Stimulated activated CD8-positive, alpha-beta memory T cell treated with anti-CD3 and anti-CD28 coated beads, Interleukin-7, amount 100 ng/mL, for 1 hour (primary cell): Measurements from ENCODE around the gene ANO2.
A peak's percentile ranks its signal among the peaks of the same experiment; 100 is the strongest.

ENCODE experiments used
- DNase-seq, 2 donors: peaks; one replicate each; pipeline ENCODE4 v3.0.0-alpha.2; 2020; ENCODE audit warnings: low read depth in 2 of 2

The ANO2 gene

GRCh38 chr12:5778821-5779220, 166.2 kb downstream of the ANO2 start:
- DNase-seq, result no peak

GRCh38 chr12:5777451-5777850, 167.6 kb downstream of the ANO2 start:
- no peak for DNase-seq

GRCh38 chr12:5776091-5776490, 169.0 kb downstream of the ANO2 start:
- no peak for DNase-seq

GRCh38 chr12:5773550-5773949, 171.5 kb downstream of the ANO2 start:
- no peak for DNase-seq

- DNase-seq, result no peak
These were observed 173.3 kb downstream of the ANO2 start for GRCh38 chr12:5771756-5772155.

GRCh38 chr12:5770727-5771126, 174.3 kb downstream of the ANO2 start:
- no peak for DNase-seq

- no peak for DNase-seq
These were observed 176.4 kb downstream of the ANO2 start for GRCh38 chr12:5768581-5769196.

GRCh38 chr12:5768171-5768570, 176.9 kb downstream of the ANO2 start:
- DNase-seq, result no peak

- DNase-seq, result no peak
These were observed 186.7 kb downstream of the ANO2 start for GRCh38 chr12:5758347-5758746.

- DNase-seq, result no peak
These were observed 188.7 kb downstream of the ANO2 start for GRCh38 chr12:5756338-5756842.

- DNase-seq, result no peak
These were observed 197.0 kb downstream of the ANO2 start for GRCh38 chr12:5748027-5748426.

- DNase-seq, result no peak
These were observed 198.1 kb downstream of the ANO2 start for GRCh38 chr12:5746917-5747316.

- DNase-seq, result no peak
These were observed 198.8 kb downstream of the ANO2 start for GRCh38 chr12:5746036-5746908.

GRCh38 chr12:5745251-5745888, 199.7 kb downstream of the ANO2 start:
- peak in 1 of 2 donors; percentile 14 for DNase-seq

- DNase-seq, result no peak
These were observed 202.8 kb downstream of the ANO2 start for GRCh38 chr12:5742258-5742657.

GRCh38 chr12:5739917-5740316, 205.1 kb downstream of the ANO2 start:
- DNase-seq, result no peak

GRCh38 chr12:5737778-5738177, 207.3 kb downstream of the ANO2 start:
- DNase-seq, result no peak

- DNase-seq, result no peak
These were observed 208.5 kb downstream of the ANO2 start for GRCh38 chr12:5736527-5736926.

GRCh38 chr12:5736016-5736415, 209.0 kb downstream of the ANO2 start:
- no peak for DNase-seq

- no peak for DNase-seq
These were observed 211.1 kb downstream of the ANO2 start for GRCh38 chr12:5733916-5734315.

- DNase-seq, result no peak
These were observed 211.8 kb downstream of the ANO2 start for GRCh38 chr12:5733136-5733755.

GRCh38 chr12:5730962-5731361, 214.1 kb downstream of the ANO2 start:
- DNase-seq, result no peak
